IMR-90 (cell line): ENCODE results near the gene BTBD17.

Source experiments
- CTCF ChIP-seq: conservative IDR thresholded peaks from 2 replicates; pipeline ENCODE4 v1.5.1; 2012; ENCODE audit warnings: mild to moderate bottlenecking, low read depth, low read length, improper control_type of control experiment
- MAFK ChIP-seq: IDR thresholded peaks from 2 replicates; pipeline ENCODE4 v1.6.1; 2012; ENCODE audit warnings: low read depth, low read length, improper control_type of control experiment
- MXI1 ChIP-seq: IDR thresholded peaks from 2 replicates; pipeline ENCODE4 v1.6.1; 2012; ENCODE audit warnings: low read depth, mild to moderate bottlenecking, low read length, moderate library complexity, borderline replicate concordance
- POLR2A ChIP-seq: IDR thresholded peaks from 2 replicates; pipeline ENCODE4 v1.6.1; 2012; ENCODE audit warnings: mild to moderate bottlenecking, low read depth, low read length
- RAD21 ChIP-seq: IDR thresholded peaks from 2 replicates; pipeline ENCODE4 v1.6.1; 2012; ENCODE audit warnings: low read length, improper control_type of control experiment
- RFX5 ChIP-seq: IDR thresholded peaks from 2 replicates; pipeline ENCODE4 v1.8.0; 2012; ENCODE audit warnings: low read depth, mild to moderate bottlenecking, low read length, moderate library complexity
- USF2 ChIP-seq: fragments of 150-350 bp; IDR thresholded peaks from 2 replicates; pipeline ENCODE4 v1.6.1; 2017; ENCODE audit warnings: mild to moderate bottlenecking, antibody characterized with exemption, low read length, low read depth

- TF ChIP-seq RFX5: no peak
- no peak for TF ChIP-seq MXI1
- TF ChIP-seq RAD21: no peak
- no peak for TF ChIP-seq MAFK
- no peak for TF ChIP-seq USF2
- TF ChIP-seq POLR2A: no peak
- TF ChIP-seq CTCF: no peak
Measured at GRCh38 chr17:74325376-74325742, 36.3 kb downstream of the BTBD17 start.
